Osteoblast (primary cell): ENCODE data around the gene PSD2. TPM values are rescaled to one million over a fixed set of nuclear protein-coding genes. Genes with fewer than 3 reads are reported as not detected.

Source experiments
- DNase-seq: peaks from one replicate; pipeline ENCODE4 v3.0.0; 2011; ENCODE audit warnings: low spot score, mixed read lengths; ENCODE audit not compliant: insufficient read length; ENCODE audit errors: missing footprints
- H2AFZ ChIP-seq: 2 replicates; pipeline ENCODE4 v1.6.0; 2011; ENCODE audit warnings: mild to moderate bottlenecking, low read length
- H3K27ac ChIP-seq: 2 replicates; pipeline ENCODE4 v1.5.1; 2011; ENCODE audit warnings: mild to moderate bottlenecking, low read depth, low read length, moderate library complexity
- H3K27me3 ChIP-seq: 2 replicates; pipeline ENCODE4 v1.6.0; 2012; ENCODE audit warnings: mild to moderate bottlenecking, control low read depth, inconsistent platforms, low read length, moderate library complexity; ENCODE audit not compliant: insufficient read depth
- H3K36me3 ChIP-seq: 2 replicates; pipeline ENCODE4 v1.5.1; 2011; ENCODE audit warnings: mild to moderate bottlenecking, low read length, control low read depth, moderate library complexity; ENCODE audit not compliant: insufficient read depth
- H3K4me1 ChIP-seq: 2 replicates; pipeline ENCODE4 v1.5.1; 2011; ENCODE audit warnings: mild to moderate bottlenecking, low read length, control low read depth, moderate library complexity; ENCODE audit not compliant: insufficient read depth
- H3K4me2 ChIP-seq: 2 replicates; pipeline ENCODE4 v1.6.0; 2011; ENCODE audit warnings: mild to moderate bottlenecking, low read length; ENCODE audit not compliant: insufficient read depth
- H3K4me3 ChIP-seq: fragments of 200-600 bp; sonication (generic); 3 replicates; pipeline ENCODE4 v1.5.1; 2012; ENCODE audit warnings: mild to moderate bottlenecking, low read length, inconsistent platforms; ENCODE audit not compliant: insufficient read depth
- H3K79me2 ChIP-seq: 2 replicates; pipeline ENCODE4 v1.6.0; 2012; ENCODE audit warnings: mild to moderate bottlenecking, low read length, control low read depth, inconsistent platforms; ENCODE audit not compliant: insufficient read depth
- H3K9me3 ChIP-seq: 2 replicates; pipeline ENCODE4 v1.5.1; 2011; ENCODE audit warnings: low read depth, low read length, control low read depth
- H4K20me1 ChIP-seq: 2 replicates; pipeline ENCODE4 v1.6.0; 2012; ENCODE audit warnings: mild to moderate bottlenecking, low read length, control low read depth; ENCODE audit not compliant: insufficient read depth
- total RNA-seq: library from RNA; depleted of rRNA; stranded (reverse); fragments of >200 nt; gene quantifications from 2 replicates; pipeline ENCODE4 v1.2.3, GENCODE V29; 2012
- TF ChIP-seq, protein P1 (sequence below): IDR thresholded peaks from 2 replicates; pipeline ENCODE4 v1.5.1; 2011; ENCODE audit warnings: mild to moderate bottlenecking, low read depth, low read length, moderate library complexity; ENCODE audit errors: extremely low read depth

PSD2 gene
- total RNA-seq: 0.29 and 0.36 TPM in 2 replicates

DNA sequence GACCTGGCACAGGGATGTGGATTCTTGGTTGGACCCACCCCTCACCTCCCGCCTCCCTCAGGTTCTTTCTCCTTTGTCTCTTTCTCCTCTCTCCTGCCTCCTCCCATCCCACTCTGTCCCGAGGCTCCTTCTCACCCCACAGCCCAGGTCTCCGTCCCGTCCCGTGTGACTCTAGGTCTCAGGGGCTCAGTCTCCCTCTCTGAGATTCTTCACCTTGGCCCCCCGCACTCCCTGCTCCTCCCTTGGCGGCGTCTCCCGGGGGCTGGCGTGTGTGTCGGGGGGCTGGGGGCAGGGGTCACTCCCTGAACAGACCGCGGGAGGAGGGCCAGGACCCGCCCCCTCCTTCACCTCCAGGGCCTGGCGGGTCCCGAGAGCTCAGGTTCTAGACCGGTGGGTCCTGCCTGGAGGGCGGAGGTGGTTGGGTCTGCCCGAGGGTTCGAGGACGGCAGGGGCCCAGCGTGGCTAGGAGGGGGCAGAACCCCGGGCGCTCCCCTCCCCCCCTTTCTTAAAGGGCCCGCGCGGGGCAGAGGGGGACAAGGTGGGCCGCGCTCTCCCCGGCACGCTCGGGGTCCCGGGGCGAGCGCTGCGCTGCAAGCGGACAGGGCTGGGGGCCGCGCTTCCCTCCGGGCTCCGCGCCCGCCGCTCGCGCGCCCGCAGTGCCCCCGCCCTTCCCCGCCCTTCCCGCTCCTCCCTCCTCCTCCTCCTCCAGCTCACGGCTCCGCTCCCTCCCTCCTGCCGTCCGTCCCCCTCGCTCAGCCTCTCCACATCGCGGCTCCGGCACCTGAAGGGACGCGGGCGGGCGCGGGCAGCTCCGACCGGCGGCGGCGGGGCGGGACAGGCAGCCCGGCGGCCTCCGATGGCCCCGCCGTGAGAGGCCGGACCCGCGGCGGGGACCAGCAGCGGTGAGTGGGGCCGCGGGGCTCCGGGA is at the start of gene PSD2:
TSS of gene PSD2 (plus strand) at position 735 of the 928 bp plus-strand sequence. CDS start 13,633 bp downstream, outside the sequence.
- peak; percentile 92 for DNase-seq
- H2AFZ ChIP-seq: no peak within 1 kb of the TSS

DNA sequence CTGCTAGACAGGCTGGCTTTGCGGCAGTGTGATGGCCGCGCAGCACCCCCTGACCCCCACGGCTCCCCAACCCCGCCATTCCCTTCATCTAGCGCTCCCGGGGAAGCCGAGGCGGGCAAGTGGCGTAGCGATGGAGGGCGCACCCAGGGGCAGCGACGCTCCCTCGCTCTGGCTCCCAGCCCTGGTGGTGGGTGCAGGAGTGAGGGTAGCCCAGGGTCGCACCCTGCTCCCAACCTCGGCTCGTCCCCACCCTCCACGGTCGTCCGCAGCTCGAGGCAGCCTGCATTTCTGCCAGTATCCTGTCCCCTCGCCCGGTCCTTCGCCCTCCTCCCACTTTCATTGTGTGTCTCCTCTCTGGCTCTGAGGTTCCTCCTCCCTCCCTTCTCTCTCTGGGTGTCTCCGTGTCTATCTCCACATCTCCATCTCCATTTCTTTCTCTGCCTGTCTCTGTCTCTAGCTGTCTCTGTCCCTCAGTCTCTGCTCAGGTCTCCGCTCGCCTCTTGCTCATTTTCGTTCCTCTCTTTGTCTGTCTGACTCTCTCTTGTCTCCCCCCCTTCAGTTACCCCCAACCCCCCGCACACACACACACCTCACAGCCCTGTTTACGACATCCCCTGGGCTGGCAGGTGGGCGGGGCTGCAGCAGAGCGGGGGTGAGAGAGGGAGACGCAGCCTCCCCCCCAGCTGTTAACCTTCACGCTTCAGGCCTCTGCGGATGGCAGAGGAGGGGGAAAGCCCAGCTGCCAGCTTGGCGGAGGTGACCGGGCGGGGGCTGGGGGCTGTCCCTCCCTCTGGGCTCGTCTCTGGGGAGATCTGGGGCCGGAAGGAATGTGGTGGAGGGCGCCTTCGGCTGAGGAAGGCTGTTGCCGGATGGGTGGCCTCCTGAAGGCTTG is 48.7 kb upstream of the PSD2 start:
- H4K20me1 ChIP-seq: no peaks in the 10 kb centered on the region
- DNase-seq: peak; percentile 88
- no peaks in the 10 kb centered on the region for H3K27me3 ChIP-seq
- H3K4me3 ChIP-seq: peak overlapping the region; percentile 70
- H3K27ac ChIP-seq: peak overlapping the region; percentile 86
- no peaks in the 10 kb centered on the region for H3K9me3 ChIP-seq
- peaks cover 39% of the 10 kb centered on the region for H3K4me1 ChIP-seq
- no peaks in the 10 kb centered on the region for H3K79me2 ChIP-seq
- H2AFZ ChIP-seq: peak overlapping the region; percentile 88
- no peaks in the 10 kb centered on the region for H3K36me3 ChIP-seq
- TF ChIP-seq, protein P1, sequence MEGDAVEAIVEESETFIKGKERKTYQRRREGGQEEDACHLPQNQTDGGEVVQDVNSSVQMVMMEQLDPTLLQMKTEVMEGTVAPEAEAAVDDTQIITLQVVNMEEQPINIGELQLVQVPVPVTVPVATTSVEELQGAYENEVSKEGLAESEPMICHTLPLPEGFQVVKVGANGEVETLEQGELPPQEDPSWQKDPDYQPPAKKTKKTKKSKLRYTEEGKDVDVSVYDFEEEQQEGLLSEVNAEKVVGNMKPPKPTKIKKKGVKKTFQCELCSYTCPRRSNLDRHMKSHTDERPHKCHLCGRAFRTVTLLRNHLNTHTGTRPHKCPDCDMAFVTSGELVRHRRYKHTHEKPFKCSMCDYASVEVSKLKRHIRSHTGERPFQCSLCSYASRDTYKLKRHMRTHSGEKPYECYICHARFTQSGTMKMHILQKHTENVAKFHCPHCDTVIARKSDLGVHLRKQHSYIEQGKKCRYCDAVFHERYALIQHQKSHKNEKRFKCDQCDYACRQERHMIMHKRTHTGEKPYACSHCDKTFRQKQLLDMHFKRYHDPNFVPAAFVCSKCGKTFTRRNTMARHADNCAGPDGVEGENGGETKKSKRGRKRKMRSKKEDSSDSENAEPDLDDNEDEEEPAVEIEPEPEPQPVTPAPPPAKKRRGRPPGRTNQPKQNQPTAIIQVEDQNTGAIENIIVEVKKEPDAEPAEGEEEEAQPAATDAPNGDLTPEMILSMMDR: no peak
- H3K4me2 ChIP-seq: peak overlapping the region; percentile 90

More for the DNA sequence above, at the start of gene PSD2:
- no peak within 1 kb of the TSS for H3K4me2 ChIP-seq
- H4K20me1 ChIP-seq: no peaks in the 10 kb centered on the region
- H3K27me3 ChIP-seq: peaks cover 64% of the 10 kb centered on the region
- no peak within 1 kb of the TSS for H3K27ac ChIP-seq
- TF ChIP-seq, protein P1: no peak
- H3K9me3 ChIP-seq: no peaks in the 10 kb centered on the region
- no peak within 1 kb of the TSS for H3K4me3 ChIP-seq
- no peaks in the 10 kb centered on the region for H3K4me1 ChIP-seq
- no peaks in the 10 kb centered on the region for H3K79me2 ChIP-seq
- no peaks in the 10 kb centered on the region for H3K36me3 ChIP-seq

DNA sequence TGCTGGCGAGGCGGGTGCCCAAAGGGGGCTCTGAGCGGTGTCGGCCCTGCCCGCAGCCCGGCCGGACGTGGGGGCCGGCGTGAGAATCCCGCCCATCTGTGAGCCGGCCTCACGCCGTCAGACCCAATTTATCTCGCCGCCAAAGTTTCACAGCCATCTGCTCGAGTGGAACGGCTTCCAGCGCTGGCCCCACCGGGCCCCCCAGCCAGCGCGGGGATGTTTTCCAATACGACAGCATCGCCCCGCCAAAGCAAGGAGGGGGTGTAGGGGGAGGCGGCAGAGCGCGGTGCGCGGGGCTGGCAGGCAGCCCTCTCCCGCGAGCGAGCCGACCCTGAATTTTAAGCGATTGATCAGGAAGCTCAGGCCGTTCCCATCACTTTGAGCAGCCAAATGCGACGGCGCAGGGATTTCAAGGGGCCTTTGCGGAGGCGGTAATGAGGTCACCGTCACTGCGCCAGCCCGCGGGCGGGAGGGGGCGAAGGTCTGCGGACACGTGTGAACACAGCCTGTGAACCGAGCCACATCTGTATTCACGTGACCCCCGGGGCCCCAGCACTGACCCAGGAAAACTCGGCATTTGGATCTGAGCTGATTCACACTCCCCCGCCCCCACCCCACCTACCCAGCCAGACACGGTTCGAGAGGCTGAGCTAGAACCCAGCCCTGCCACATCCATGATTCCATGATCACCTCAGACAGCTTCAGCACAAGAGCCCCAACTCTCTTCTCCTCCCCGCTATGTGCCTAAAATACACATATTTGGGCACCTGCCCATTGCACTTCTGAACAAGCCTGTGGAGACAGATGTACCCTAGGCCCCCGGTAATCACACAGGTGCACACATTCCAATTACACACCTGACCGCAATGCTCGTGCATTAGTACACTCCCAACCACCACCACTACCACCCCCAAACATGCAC is 47.8 kb upstream of the PSD2 start:
- Histone ChIP-seq H3K27ac (peak overlapping the region; percentile 86), H3K9me3 (no peaks in the 10 kb centered on the region), H3K36me3 (no peaks in the 10 kb centered on the region), H3K4me2 (peak overlapping the region; percentile 90), H3K4me1 (peaks cover 45% of the 10 kb centered on the region), H2AFZ (peak overlapping the region; percentile 78), H3K27me3 (no peaks in the 10 kb centered on the region), H3K79me2 (no peaks in the 10 kb centered on the region), H3K4me3 (peak overlapping the region; percentile 70), H4K20me1 (no peaks in the 10 kb centered on the region)
- TF ChIP-seq, protein P1: no peak
- DNase-seq: peak; percentile 92
